KMS-11 (cell line): Measurements from ENCODE around the gene LOXHD1.

Source experiments
- H2AFZ ChIP-seq: fragments of 200-600 bp; sonication (generic); 2 replicates; pipeline ENCODE4 v1.6.1; 2016; ENCODE audit warnings: antibody characterized with exemption, mixed run types, low read depth
- H3K27ac ChIP-seq: fragments of 200-600 bp; sonication (generic); 2 replicates; pipeline ENCODE4 v1.6.1; 2016; ENCODE audit warnings: mild to moderate bottlenecking, mixed run types
- H3K27me3 ChIP-seq: fragments of 200-600 bp; sonication (generic); 2 replicates; pipeline ENCODE4 v1.6.1; 2017; ENCODE audit warnings: mild to moderate bottlenecking, low read depth, mixed run types, moderate library complexity; ENCODE audit not compliant: insufficient read depth
- H3K36me3 ChIP-seq: fragments of 200-600 bp; sonication (generic); 2 replicates; pipeline ENCODE4 v1.6.1; 2017; ENCODE audit warnings: mild to moderate bottlenecking, mixed run types; ENCODE audit not compliant: insufficient read depth
- H3K4me1 ChIP-seq: fragments of 200-600 bp; sonication (generic); 2 replicates; pipeline ENCODE4 v1.6.1; 2016; ENCODE audit warnings: mild to moderate bottlenecking, low read depth, mixed run types; ENCODE audit not compliant: poor library complexity, severe bottlenecking
- H3K4me2 ChIP-seq: fragments of 200-600 bp; sonication (generic); 2 replicates; pipeline ENCODE4 v1.7.0; 2016; ENCODE audit warnings: mild to moderate bottlenecking, mixed run types
- H3K4me3 ChIP-seq: fragments of 200-600 bp; sonication (generic); IDR thresholded peaks from 2 replicates; pipeline ENCODE4 v1.6.1; 2017; ENCODE audit warnings: low read depth, low read length, mixed read lengths; ENCODE audit not compliant: insufficient read depth
- H3K79me2 ChIP-seq: fragments of 200-600 bp; sonication (generic); 2 replicates; pipeline ENCODE4 v1.6.1; 2016; ENCODE audit warnings: low read depth, mixed run types; ENCODE audit not compliant: insufficient read depth
- H3K9ac ChIP-seq: fragments of 200-600 bp; sonication (generic); 2 replicates; pipeline ENCODE4 v1.6.1; 2016; ENCODE audit warnings: mild to moderate bottlenecking, mixed run types
- H4K20me1 ChIP-seq: fragments of 200-600 bp; sonication (generic); 2 replicates; pipeline ENCODE4 v1.6.1; 2016; ENCODE audit warnings: mild to moderate bottlenecking, mixed run types; ENCODE audit not compliant: insufficient read depth
- TF ChIP-seq, protein P1 (sequence below): fragments of 200-600 bp; sonication (generic); conservative IDR thresholded peaks from 2 replicates; pipeline ENCODE4 v1.6.1; 2017; ENCODE audit warnings: low read depth, mild to moderate bottlenecking, antibody characterized with exemption, low read length, moderate library complexity, mixed read lengths

Gene LOXHD1

DNA sequence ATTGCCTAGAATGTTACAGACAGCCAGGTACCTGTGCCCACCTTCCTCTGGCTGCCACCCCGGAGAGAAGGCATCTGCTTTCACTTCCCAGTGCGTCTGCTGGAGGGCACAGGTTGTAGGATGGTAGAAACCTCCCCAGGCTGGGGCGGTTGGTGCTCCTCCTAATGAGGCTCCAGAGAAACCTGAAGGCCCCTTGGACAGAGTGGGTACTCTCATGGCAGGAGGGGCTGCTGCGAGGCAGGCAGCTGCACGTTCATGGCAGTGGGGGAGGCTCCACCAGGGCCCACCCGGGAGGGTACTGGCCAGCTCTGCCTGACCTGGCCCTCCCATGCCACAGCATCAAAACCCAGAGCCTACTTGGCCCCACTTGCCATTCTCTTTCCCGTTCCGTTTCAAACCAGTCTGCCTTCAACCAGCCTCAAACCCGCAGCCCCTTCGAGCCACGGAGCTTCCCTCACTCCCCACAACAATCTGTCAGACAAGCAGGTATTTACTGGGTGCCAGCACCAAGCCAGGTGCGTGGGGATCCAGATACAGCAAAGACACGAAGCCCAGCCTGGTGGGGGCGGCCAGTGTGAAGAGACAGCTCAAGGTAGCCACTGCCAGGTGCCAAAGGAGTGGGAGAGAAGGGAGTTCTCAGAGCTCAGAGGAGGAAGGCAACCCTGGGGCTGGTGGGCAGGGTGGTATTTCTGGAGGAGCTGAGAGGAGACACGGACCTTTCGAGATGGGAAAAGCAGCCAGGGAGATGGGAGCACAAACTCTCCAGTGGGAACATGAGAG, 229.6 kb downstream of the LOXHD1 start:
- no peak overlapping the region for H3K9ac ChIP-seq
- H4K20me1 ChIP-seq: no peaks in the 10 kb centered on the region
- no peaks in the 10 kb centered on the region for H3K4me1 ChIP-seq
- H3K36me3 ChIP-seq: no peaks in the 10 kb centered on the region
- H3K27ac ChIP-seq: no peak overlapping the region
- H3K79me2 ChIP-seq: no peaks in the 10 kb centered on the region
- H3K27me3 ChIP-seq: no peaks in the 10 kb centered on the region
- no peak overlapping the region for H3K4me3 ChIP-seq
- no peak overlapping the region for H3K4me2 ChIP-seq
- no peak overlapping the region for H2AFZ ChIP-seq
- TF ChIP-seq, protein P1, sequence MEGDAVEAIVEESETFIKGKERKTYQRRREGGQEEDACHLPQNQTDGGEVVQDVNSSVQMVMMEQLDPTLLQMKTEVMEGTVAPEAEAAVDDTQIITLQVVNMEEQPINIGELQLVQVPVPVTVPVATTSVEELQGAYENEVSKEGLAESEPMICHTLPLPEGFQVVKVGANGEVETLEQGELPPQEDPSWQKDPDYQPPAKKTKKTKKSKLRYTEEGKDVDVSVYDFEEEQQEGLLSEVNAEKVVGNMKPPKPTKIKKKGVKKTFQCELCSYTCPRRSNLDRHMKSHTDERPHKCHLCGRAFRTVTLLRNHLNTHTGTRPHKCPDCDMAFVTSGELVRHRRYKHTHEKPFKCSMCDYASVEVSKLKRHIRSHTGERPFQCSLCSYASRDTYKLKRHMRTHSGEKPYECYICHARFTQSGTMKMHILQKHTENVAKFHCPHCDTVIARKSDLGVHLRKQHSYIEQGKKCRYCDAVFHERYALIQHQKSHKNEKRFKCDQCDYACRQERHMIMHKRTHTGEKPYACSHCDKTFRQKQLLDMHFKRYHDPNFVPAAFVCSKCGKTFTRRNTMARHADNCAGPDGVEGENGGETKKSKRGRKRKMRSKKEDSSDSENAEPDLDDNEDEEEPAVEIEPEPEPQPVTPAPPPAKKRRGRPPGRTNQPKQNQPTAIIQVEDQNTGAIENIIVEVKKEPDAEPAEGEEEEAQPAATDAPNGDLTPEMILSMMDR: no peak
